GM21381 (cell line): ENCODE data around the gene SCNN1B.
"Not testable (repeated sequence)": the region's sequence is repeated elsewhere in the genome, so short reads cannot be mapped to it uniquely, and the experiment has no call there.

Experiments used
- ATAC-seq: cut with Tn5 transposase; IDR thresholded peaks from one replicate; pipeline ENCODE4 v1.9.1; 2021; ENCODE audit warnings: mild to moderate bottlenecking, moderate library complexity; ENCODE audit not compliant: unreplicated experiment

SCNN1B gene

DNA sequence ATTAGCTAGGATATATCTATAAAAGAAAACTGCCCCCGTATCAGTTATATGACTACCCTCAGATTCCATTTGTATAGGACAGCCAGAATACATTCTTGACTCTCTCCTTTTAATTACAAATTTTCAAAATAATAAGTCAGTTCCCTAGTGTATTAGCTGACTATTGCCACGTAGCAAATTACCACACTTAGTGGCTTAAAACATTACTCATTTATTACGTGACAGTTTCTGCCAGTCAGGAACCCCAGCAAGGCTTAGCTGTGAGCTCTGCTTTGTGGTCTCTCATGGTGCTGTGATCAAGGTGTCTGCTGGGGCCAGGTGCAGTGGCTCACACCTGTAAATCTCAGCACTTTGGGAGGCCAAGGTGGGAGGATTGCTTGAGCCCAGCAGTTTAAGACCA is 13.9 kb upstream of the SCNN1B start:
- ATAC-seq: no peak

DNA sequence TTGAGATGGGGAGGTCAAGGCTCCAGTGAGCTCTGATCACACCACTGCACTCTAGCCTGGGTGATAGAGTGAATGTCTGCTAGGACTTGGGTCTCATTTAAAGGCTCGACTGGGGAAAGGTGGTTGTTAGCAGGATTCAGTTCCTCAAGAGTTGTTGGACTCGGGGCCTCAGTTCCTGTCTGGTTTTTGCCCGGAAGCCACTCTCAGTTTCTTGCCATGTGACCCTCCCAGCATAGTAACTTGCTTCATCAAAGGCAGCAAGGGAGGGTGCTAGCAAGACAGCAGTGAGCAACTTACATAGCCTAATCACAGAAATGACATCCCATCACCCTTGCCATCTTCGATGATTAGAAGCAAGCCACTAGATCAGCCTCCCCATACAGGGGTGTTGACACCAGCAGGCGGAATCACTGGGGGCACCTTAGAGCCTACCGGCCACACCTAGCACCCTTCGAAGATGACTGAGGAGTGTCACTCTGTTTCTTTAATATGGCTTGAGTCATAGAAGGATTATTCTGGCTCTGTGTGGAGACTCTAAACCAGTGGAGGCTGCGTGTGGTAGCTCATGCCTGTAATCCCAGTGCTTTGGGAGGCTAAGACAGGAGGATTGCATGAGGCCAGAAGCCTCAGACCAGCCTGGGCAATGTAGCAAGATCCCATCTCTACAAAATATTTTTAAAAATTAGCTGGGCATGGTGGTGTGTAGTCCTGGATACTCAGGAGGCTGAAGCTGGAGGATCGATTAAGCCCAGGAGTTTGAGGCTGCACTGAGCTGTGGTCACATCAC is 13.2 kb upstream of the SCNN1B start:
- ATAC-seq: no peak

DNA sequence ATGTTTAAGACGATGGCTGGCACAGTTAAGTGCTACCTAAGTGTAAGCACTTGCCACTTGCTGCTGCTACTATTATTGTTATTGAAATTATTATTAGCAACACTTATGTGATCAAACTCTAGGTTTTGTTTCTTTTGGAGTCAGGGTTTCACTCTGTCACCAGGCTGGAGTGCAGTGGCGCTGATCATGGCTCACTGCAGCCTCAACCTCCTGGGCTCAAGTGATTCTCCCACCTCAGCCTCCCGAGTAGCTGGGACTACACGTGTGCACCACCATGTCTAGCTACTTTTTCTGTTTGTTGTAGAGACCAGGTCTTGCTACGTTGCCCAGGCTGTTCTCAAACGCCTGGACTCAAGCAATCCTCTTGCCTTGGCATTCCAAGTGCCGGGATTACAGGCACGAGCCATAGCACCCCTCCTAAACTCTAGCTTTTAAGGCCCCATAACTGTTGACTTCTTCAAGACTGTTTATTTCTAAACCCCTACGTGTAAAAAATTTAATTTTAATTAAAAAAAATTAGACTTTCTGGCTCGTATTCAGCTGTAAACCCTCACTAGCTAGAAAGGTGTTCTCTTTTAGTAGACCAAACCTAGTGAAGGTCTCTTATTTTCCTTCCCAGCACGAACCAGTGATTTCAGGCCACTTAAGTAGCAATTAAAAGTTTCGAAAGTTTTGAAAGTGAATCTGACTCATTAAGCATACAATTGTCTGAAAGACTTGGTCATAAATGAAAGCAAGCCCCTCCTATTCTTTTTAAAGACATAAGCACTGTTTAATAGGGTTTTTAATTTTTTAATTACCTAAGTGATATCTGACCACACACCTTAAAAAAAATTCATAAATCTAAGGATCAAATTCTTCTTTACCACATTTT is 11.7 kb upstream of the SCNN1B start:
- no peak for ATAC-seq

DNA sequence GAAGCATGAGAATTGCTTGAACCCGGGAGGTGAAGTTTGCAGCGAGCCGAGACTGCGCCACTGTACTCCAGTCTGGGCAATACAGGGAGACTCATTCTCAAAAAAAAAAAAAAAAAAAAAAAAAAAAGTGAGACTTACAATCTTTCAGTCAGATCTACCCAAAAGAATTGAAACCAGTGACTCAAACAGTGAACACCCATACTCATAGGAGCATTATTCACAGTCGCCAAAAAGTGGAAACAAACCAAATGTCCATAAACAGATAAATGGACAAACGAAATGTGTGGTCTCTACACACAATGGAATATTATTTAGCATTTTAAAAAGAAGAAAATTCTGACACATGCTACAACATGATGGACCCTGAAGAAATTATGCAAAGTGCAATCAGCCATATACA is 9.1 kb upstream of the SCNN1B start:
- ATAC-seq: no peak

DNA sequence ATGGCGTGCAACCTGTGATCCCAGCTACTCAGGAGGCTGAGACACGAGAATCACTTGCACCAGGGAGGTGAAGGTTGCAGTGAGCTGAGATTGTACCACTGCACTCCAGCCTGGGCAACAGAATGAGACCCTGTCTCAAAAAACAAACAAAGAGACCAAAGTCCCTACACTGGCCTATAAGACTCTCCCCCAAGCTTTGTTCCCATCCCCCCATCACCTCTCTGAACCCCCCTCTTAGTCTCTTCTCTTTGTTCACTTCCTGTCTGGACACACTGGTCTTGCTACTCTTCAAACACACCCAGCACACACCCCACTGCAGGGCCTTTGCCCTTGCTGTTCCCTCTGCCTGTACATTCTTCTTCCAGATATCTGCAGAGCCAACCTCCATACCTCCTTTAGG is 7.8 kb upstream of the SCNN1B start:
- no peak for ATAC-seq

DNA sequence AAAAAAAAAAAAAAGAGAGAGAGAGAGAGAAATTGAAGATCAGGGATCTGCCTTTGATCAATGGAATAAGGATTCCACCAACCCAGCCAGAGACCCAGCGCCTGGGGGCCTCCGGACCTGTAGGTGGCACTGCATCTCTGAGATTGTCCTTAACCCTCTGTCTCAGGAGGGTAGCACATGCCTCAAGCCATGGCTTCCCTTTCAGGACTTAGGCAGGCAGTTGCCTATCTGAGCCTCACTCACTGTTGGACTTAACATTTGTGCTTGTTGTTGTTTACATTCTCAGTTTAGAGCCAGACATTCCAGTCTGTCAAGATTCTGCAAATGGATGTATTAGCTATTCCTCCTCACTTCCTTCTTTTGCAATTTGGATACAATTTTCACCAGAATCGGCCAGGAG is 5.1 kb upstream of the SCNN1B start:
- no peak for ATAC-seq

DNA sequence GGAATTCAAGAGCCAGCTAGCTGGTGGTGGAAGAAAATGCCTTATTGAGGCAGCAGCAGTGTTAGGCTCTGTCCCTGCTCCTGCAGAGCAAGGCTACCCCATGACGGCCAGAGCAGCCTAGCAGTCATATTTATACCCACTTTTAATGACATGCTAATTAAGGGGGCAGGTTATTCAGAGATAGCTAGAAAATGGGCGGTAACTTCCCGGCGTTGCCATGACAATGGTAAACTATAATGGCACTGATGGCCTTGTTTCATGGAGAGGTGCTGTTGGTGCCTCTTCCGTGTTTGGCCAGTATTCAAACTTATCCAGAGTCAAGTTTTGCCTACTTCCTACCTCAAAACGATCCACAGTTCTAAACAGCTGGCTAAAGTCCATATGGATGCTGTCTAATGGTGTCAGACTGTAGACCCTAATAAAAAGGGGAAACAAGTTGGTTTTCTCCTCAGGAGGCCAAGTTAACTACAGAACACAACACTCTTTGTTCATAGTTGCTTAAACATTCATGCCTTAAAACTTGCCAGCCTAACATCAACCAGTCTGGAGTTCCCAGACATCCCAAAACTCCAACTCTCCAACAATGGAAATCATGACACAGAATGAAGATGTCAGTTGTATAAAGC is 3.7 kb upstream of the SCNN1B start:
- ATAC-seq: no peak

DNA sequence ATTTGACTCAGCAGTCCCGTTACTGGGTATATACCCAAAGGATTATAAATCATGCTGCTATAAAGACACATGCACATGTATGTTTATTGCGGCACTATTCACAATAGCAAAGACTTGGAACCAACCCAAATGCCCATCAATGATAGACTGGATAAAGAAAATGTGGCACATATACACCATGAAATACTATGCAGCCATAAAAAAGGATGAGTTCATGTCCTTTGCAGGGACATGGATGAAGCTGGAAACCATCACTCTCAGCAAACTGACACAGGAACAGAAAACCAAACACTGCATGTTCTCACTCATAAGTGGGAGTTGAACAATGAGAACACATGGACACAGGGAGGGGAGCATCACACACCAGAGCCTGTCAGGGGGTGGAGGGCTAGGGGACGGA is 2.3 kb upstream of the SCNN1B start:
- ATAC-seq: not testable (repeated sequence)

DNA sequence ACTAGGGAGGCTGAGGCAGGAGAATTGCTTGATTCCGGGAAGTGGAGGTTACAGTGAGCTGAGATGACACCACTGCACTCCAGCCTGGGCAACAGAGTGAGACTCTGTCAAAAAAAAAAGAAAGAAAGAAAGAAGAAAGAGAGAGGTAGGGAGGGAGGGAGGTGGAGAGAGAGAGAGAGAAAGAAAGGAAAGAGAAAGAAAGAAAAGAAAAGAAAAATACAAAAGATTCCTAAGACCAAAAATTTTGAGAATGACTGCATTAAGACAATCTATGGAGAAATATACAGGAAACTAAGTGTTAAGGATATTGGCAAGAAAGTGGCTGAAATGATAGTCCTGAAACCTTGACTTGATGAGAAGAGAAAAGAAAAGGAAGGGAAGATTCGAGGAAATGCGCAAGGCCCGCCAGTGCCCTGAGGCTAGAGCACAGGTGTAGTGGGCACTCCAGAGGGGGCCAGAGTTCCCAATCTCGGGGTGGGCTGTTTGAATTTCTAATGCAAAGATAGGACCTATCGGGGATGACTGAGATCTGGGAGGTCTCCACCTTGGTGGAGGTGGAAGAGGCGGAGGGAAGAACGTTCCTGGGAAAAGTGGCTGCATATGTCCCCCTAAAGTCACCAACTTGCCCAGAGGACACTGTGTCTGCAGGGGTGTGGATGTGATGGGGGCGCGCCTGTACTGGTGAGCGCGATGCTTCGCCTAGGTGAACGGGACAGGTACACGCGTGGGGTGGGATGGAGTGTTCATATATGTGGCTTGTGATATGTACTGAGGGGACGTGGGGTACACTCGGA is 654 bp upstream of the SCNN1B start:
- no peak for ATAC-seq

DNA sequence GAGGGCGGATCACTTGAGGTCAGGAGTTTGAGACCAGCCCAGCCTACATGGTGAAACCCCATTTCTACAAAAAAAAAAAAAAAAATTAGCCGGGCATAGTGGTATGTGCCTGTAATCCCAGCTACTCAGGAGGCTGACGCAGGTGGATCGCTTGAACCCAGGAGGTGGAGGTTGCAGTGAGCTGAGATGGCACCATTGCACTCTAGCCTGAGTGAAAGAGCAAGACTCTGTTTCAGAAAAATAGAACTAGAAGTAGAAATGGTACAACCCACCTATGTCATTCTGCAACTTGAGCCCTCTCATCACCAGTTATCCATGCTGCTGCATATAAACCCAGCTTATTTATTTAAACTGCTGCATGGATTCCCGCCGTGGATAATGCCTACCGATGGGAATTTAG is 1.6 kb downstream of the SCNN1B start:
- ATAC-seq: no peak

DNA sequence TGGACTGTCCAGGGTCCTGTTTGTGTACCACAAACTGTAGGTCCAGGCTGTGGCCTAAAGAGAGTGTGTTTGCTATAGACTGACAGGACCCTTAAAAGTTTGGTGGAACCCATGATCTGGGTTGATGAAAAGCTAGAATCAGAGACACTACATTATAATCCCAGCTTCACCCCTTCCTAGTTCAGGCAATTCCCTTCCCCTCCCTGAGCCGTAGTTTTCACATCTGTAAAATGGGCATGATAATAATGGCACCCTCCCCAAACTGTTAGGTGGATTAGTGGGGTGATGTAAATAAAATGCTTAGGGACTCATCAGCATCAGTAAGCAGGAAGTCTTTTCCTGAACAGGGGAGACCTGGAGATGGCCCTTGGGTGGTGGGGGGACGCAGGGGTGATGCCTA is 2.5 kb downstream of the SCNN1B start:
- ATAC-seq: no peak

DNA sequence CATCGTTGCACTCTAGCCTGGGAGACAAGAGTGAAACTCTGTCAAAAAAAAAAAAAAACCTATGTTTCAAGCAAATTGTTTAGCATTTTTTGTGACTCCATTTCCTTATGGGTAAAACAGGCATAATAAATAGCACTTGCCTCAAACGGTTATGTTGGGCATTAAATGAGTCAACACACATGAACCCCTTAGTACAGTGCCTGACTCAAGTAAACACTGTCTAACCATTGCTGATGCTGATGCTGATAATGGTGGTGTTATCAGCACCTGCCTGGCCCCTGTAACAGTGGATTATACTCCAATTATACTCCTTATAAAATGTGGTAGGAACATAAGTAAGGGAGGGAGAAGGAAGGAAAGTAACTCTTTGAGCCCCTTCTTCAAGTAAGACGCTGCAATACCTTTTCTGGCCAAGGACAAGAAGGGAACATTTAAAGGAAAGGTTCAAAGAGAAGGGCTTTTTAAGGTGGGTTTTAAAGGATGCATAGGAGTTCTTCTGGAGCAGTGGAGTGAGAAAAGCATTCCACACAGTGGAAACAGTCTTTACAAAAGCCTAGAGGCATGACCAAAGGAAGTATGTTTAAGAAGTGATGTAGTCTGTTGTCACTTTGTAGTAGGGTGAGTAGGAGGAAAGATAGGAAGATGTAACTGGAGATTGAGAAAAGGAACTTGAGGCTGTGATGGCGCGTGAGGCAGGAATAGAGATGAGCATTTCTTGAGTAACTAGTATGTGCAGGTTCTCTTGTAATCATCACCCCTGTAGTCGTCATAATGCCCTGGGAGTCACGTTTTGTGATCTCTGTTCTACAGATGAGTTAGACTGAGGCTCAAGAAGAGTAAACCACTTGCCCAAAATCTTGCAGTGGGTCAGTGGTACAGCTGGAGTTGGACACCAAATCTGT is 4.3 kb downstream of the SCNN1B start:
- no peak for ATAC-seq

DNA sequence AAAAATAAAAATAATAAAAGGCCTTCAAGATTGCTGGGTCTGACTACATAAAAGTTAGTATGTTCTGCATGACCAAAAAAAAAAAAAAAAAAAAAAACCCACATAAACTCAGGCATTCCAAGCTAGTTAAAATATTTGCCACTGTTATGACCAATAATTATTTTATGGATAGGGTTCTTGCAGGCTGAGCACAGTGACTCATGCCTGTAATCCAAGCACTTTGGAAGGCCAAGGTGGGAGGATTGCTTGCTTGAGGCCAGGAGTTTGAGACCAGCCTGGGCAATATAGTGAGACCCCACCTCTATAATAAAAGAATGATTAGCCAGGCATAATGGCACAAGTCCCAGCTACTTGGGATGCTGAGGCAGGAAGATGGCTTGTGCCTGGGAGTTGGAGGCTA is 8.1 kb downstream of the SCNN1B start:
- ATAC-seq: no peak

DNA sequence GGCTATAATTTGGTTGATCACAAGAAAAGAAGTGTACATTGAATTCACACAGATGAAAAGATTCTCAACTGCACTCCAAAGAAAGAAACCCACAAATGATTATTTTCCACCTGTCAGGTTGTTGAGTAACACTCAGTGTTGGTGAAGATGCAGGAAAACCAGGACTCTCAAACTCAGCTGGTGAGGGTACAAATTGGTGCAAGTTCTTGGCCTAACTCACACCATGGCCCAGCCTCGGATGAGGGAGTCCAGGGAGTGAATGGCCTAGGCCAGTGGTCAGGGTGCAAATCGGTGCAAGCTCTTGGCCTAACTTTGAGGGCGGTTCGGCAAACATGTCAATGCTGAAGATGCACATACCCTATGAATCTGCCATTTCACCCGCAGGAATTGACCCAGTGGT is 8.6 kb downstream of the SCNN1B start:
- ATAC-seq: no peak

DNA sequence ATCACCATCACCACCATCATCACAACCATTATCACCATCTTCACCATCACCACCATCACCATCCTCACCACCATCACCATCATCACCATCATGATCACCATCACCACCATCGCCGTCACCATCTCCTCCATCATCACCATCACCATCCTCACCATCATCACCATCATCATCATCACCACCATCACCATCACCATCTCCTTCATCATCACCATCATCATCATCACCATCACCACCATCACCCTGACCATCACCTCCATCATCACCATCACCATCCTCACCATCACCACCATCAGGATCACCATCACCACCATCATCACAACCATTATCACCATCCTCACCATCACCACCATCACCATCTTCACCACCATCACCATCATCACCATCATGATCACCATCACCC is 14.1 kb downstream of the SCNN1B start:
- ATAC-seq: no peak

DNA sequence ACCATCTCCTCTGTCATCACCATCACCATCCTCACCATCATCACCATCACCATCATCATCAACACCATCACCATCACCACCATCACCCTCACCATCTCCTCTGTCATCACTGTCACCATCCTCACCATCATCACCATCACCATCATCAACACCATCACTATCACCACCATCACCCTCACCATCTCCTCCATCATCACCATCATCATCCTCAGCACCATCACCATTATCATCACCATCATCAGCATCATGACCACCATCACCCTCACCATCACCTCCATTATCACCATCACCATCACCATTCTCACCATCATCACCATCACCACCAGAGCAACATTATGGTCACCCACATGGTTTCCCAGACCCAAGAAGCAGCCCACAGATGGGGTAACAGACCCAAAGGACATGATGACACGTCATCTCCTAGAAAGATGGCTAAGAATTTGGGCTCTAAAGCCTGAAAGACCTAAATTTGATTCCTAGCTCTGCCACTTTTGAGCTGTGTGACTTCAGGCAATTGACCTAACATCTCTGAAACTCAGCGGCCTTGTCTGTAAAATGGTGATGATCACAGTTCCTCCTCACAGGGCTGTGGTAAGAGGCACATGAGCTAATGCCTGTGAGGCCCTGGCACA is 14.6 kb downstream of the SCNN1B start:
- no peak for ATAC-seq

DNA sequence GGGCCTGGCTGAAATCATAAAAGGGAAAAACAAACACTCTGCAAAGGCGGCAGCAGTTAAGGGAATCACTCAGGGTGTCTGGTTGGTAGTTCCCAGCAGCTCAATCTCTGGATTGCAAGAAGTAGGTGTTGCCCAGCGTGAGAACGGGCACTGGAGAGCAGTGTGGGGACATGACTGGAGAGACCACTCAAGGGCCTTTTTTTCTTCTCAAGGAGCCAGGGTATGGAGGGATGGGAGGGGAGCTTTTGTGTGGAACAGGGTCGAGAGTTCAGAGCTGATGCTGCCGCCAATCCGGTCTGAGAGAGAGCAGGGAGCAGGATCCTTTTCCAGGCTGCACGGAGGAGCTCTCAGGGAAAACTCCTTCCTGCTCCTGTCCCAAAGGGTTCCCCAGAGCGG is 15.2 kb downstream of the SCNN1B start:
- ATAC-seq: no peak

DNA sequence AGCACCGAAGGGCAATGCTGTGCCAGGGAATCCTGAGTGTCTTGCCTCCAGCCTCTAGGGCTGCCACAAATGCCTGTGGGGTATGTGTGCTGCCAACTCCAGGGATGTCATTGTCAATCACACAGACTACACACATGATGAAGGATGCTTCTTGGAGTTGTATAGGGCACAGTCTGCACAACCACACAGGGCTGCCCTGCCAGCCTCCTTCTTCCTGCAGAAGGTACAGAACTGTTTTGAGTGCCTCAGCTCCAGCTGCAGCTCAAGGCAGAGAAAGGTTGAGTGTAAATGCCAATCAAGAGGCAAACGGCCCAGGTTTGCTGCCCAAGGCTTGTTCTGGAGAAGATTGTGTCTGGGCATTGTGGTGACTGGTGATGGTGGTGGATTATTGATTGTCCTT is 15.6 kb downstream of the SCNN1B start:
- no peak for ATAC-seq

DNA sequence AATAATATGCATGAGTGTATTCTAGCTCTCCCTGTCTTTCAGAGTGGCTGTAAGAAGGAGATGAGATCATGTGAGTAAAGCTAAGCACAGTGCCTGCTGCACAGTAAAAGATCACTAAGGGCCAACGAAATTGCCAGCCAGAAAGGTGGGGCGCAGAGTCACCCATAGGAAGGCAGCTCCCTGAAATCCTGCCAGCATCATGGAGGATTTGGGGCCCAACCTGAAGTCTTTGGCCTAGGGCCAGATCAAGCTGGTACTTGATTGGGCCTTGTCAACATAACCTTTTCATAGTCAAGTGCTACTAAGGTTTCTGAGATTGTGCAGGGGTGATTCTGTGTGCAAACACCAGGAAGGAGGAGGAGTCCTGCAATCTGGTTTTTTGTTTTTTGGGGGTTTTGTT is 16.5 kb downstream of the SCNN1B start:
- ATAC-seq: no peak
